ENCODE data around the gene STXBP4.

STXBP4 gene

DNA sequence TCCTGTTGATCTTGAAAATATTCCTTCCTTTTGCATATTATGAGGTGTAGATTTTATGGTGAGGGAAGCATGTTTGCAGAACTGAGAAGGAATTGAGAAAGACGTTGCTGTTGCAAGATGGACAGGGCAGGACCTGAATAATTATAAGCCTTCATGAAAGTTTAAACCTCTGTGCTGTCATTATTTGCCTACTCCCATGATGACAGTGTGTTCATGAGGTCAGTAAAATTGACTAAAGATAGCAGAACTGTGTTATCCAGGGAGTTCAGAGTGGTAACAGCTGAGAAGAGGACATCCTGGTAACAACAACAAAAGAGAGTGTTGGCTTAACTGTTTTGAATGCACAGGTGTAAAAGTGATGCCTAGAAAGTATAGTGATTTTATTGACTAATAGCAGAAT lies 250.9 kb downstream of the STXBP4 start:
- in situ Hi-C loops (cut with MboI; ENCODE audit: low sequenced_read_pairs): no loop called here

DNA sequence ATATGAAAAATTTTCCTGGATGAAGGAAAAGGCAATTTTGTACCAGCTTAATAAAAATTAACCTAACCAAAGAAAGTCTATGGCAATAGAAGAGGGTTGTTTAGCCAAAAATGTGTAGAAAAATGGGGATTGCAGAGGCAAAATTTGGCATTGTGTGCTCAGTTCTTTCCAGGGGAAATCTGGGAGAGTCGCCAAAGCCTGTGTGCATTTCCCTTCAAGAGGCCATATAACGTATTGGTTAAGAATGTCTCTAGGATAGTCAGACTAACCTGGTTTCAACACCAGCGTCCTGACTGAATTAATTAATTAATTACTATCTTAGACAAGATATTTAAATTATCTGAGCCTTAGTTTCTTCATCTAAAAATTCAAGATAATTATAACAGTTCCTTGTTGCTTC lies 251.4 kb downstream of the STXBP4 start:
- in situ Hi-C loops (cut with MboI; ENCODE audit: low sequenced_read_pairs): no loop called here

All from hTERT RPE-1 (cell line).